Tibial nerve (tissue), 4 donors: ENCODE measurements around the gene NCAM1.

ENCODE experiments used
- EP300 ChIP-seq, 2 donors: sonication (generic); formaldehyde crosslinking; IDR thresholded peaks; one replicate each; pipeline ENCODE4 v1.6.1; 2017; ENCODE audit warnings: antibody characterized with exemption in 2 of 2, mild to moderate bottlenecking in 1 of 2
- POLR2A ChIP-seq, 2 donors: fragments of 450-650 bp; IDR thresholded peaks; one replicate each; pipeline ENCODE4 v1.6.1; 2017; ENCODE audit warnings: antibody characterized with exemption in 2 of 2, mild to moderate bottlenecking in 2 of 2, moderate library complexity in 2 of 2
- TF ChIP-seq, protein P1 (sequence below), 5 experiments: fragments of 200-600 bp in 3 of 5; fragments of 450-650 bp in 2 of 5; sonication (generic) in 3 of 5; IDR thresholded peaks; one replicate each; pipeline ENCODE4 v1.5.1; 2016 to 2019; ENCODE audit warnings: antibody characterized with exemption in 5 of 5, mild to moderate bottlenecking in 3 of 5, moderate library complexity in 2 of 5

DNA sequence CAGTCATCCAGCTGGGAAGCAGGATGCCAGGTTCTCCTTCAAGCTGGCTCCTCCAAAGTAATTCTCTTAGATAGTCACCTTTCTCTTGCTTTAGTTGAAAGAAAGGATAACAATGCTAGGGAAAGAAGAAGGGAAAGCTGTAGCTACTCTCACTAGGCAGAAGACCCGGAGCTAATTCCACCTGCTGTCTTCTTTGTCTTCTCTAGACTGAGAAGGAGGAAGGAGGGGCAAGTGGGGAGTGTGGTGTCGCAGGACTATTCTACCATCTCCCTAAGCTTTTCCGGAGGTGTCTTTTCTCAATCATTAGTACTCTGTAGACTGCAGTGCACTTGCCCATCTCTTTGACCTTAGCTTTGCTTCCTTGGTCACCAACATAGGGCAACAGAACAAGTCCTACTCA lies 162.8 kb downstream of the NCAM1 start:
- TF ChIP-seq, protein P1, sequence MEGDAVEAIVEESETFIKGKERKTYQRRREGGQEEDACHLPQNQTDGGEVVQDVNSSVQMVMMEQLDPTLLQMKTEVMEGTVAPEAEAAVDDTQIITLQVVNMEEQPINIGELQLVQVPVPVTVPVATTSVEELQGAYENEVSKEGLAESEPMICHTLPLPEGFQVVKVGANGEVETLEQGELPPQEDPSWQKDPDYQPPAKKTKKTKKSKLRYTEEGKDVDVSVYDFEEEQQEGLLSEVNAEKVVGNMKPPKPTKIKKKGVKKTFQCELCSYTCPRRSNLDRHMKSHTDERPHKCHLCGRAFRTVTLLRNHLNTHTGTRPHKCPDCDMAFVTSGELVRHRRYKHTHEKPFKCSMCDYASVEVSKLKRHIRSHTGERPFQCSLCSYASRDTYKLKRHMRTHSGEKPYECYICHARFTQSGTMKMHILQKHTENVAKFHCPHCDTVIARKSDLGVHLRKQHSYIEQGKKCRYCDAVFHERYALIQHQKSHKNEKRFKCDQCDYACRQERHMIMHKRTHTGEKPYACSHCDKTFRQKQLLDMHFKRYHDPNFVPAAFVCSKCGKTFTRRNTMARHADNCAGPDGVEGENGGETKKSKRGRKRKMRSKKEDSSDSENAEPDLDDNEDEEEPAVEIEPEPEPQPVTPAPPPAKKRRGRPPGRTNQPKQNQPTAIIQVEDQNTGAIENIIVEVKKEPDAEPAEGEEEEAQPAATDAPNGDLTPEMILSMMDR (IDR thresholded peaks at IDR 0.05) = no peak
- TF ChIP-seq POLR2A (IDR thresholded peaks at IDR 0.05) (no peak), EP300 (IDR thresholded peaks at IDR 0.05) (no peak)
